ENCODE data around the gene OR1D2.

OR1D2 gene

GRCh38 chr17:3046753-3047152 is 57.5 kb downstream of the OR1D2 start:
- Histone ChIP-seq H3K9me3 (ENCODE audit: control insufficient read depth, low read length) (peaks cover 20% of the 10 kb centered on the region), H3K36me3 (ENCODE audit: control insufficient read depth, insufficient read depth, low read length) (no peaks in the 10 kb centered on the region), H3K27ac (ENCODE audit: low read depth, low read length, severe bottlenecking) (no peak overlapping the region), H3K4me1 (ENCODE audit: control insufficient read depth, insufficient read depth, low read length, poor library complexity, severe bottlenecking) (no peaks in the 10 kb centered on the region), H3K4me3 (ENCODE audit: extremely low read depth, insufficient read depth, low read length, poor library complexity, severe bottlenecking) (no peak overlapping the region)
- 83% methylated on average over 1 of the region's 3 CpGs; no CpG with 5 or more reads in 1 of the 2 experiments for WGBS, 2 experiments (ENCODE audit: insufficient coverage in 2 of 2)

DNA sequence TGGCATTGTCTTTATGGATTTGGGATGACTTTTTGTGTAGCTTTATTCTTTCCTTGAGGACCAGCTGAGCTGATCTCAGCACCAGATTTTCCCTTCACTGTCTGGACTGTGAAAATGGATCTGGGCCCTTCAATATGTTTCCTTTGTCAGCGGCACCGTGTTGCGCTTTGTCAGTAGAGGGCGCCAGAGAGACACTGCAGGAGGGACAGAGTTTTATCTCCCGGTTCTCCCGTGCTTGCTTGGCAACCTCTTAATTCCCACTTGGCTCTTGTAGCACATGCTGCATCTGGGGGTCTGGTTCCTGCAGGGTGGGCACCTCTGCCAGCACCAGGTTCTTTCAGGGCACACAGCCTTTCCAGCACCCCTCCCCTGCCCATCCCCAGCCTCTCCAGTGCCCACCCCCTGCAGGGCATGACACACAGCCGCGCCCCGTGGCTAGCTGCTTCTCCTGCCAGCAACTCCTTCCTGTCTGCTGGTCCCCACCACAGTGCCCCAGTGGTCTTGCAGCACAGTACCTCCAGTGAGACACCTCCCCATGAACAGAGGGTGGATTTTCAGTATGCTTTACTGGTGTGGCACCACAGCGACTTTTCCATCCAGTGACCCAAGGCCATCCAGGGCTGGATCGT is 60.4 kb downstream of the OR1D2 start:
- Histone ChIP-seq H3K9me3 (ENCODE audit: control insufficient read depth, low read length) (peaks cover 20% of the 10 kb centered on the region), H3K27ac (ENCODE audit: low read depth, low read length, severe bottlenecking) (no peak overlapping the region), H3K4me1 (ENCODE audit: control insufficient read depth, insufficient read depth, low read length, poor library complexity, severe bottlenecking) (no peaks in the 10 kb centered on the region), H3K4me3 (ENCODE audit: extremely low read depth, insufficient read depth, low read length, poor library complexity, severe bottlenecking) (no peak overlapping the region), H3K36me3 (ENCODE audit: control insufficient read depth, insufficient read depth, low read length) (no peaks in the 10 kb centered on the region)
- WGBS, 2 experiments (ENCODE audit: insufficient coverage in 2 of 2): 54 to 64% methylated on average over 8 to 11 of the region's 11 CpGs

- H3K27ac ChIP-seq (ENCODE audit: low read depth, low read length, severe bottlenecking): no peak overlapping the region
- no peaks in the 10 kb centered on the region for H3K36me3 ChIP-seq (ENCODE audit: control insufficient read depth, insufficient read depth, low read length)
- no peak overlapping the region for H3K4me3 ChIP-seq (ENCODE audit: extremely low read depth, insufficient read depth, low read length, poor library complexity, severe bottlenecking)
- no peaks in the 10 kb centered on the region for H3K4me1 ChIP-seq (ENCODE audit: control insufficient read depth, insufficient read depth, low read length, poor library complexity, severe bottlenecking)
- 75 to 88% methylated on average over 2 to 4 of the region's 5 CpGs for WGBS, 2 experiments (ENCODE audit: insufficient coverage in 2 of 2)
- peaks cover 20% of the 10 kb centered on the region for H3K9me3 ChIP-seq (ENCODE audit: control insufficient read depth, low read length)
Measured at GRCh38 chr17:3040882-3041281, 63.3 kb downstream of the OR1D2 start.

- Histone ChIP-seq H3K4me3 (ENCODE audit: extremely low read depth, insufficient read depth, low read length, poor library complexity, severe bottlenecking) (no peak overlapping the region), H3K36me3 (ENCODE audit: control insufficient read depth, insufficient read depth, low read length) (no peaks in the 10 kb centered on the region), H3K9me3 (ENCODE audit: control insufficient read depth, low read length) (peaks cover 18% of the 10 kb centered on the region), H3K27ac (ENCODE audit: low read depth, low read length, severe bottlenecking) (no peak overlapping the region), H3K4me1 (ENCODE audit: control insufficient read depth, insufficient read depth, low read length, poor library complexity, severe bottlenecking) (no peaks in the 10 kb centered on the region)
- WGBS, 2 experiments (ENCODE audit: insufficient coverage in 2 of 2): 75 to 89% methylated on average over 3 to 6 of the region's 6 CpGs
Measured at GRCh38 chr17:3039736-3040135, 64.5 kb downstream of the OR1D2 start.

DNA sequence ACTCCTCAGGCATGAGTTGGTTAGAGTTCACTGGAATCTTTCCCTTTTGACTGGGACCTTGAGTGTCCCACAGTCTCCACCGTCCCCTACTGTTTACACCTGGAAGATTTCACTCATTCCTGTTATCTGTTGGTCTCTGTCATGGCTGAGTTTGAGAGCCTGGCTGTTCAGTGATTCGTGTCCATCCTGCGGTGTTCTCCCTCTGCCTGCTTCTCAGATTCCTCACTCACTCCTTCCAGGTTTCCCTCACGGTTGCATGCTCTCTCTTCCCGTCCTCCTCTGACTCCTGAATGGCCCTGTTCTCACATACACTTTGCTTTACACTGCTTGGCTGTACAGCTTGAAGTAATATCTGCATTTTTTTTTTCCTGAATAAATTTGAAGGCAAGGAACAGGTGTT is 65.3 kb downstream of the OR1D2 start:
- 60 to 65% methylated on average over 5 of the region's 5 CpGs for WGBS, 2 experiments (ENCODE audit: insufficient coverage in 2 of 2)
- Histone ChIP-seq H3K4me1 (ENCODE audit: control insufficient read depth, insufficient read depth, low read length, poor library complexity, severe bottlenecking) (no peaks in the 10 kb centered on the region), H3K4me3 (ENCODE audit: extremely low read depth, insufficient read depth, low read length, poor library complexity, severe bottlenecking) (no peak overlapping the region), H3K9me3 (ENCODE audit: control insufficient read depth, low read length) (peaks cover 10% of the 10 kb centered on the region), H3K27ac (ENCODE audit: low read depth, low read length, severe bottlenecking) (no peak overlapping the region), H3K36me3 (ENCODE audit: control insufficient read depth, insufficient read depth, low read length) (no peaks in the 10 kb centered on the region)
